Measurements from ENCODE around the gene SLC7A6. TPM values are rescaled to one million over a fixed set of nuclear protein-coding genes. Genes with fewer than 3 reads are reported as not detected.
"Not testable (repeated sequence)": the region's sequence is repeated elsewhere in the genome, so short reads cannot be mapped to it uniquely, and the experiment has no call there.

SLC7A6 gene
- total RNA-seq, 2 experiments from 2014 or later = 99.2 to 99.4 TPM

DNA sequence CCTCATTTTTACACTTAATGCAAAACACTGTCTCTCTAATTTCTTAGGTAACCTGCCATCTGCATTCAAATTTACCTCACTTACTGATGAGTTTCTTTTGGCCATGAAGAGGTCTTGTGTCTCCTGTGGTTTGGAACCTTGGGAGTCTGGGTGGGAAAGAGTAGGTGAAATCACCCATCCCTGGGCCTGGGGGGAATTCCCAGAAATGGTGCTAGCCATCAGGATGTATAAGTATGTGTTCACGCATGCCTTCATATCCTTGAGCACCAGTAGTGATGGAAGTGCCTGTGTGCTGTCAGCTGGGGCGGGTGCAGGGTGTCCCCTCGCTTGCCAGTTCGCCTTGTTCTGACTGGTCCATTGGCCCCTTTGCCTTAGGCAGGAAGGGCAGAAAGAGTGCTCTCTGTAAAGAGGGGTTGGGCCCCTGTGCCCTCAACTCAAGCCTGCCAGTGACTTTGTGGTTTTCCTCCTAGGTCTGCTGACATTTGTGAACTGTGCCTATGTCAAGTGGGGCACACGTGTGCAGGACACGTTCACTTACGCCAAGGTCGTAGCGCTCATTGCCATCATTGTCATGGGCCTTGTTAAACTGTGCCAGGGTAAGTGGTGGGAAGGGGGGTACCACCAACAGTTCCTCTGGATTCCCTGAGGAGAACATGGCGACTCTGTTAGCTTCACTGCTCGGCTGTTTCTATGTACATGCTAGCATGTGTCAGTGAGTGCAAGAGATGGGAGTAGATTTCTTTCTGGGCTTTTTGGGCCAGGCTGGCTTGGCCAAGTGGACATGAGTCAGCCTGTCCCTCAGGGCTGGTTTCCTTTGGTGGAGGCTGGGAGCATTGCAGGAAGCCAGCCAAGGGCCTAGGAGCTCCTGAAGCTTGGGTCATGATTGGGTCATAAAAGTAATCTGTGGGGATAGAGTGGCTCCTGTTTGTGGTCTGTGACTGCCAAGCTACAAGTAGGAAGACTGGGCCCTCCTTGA is 23.2 kb downstream of the SLC7A6 start:
- POLR2A ChIA-PET = interaction anchor here (0.7 kb wide), 1 partner anchor 199 kb away, joined by 10 read pairs; no protein-coding TSS in a partner anchor
- CTCF ChIA-PET = interaction anchor here (1.0 to 4.0 kb wide), 9 partner anchors 13 to 39 kb away, joined by 3 to 24 read pairs (median 5); partner anchors contain the start of genes PRMT7, SLC7A6 and SLC7A6OS

GRCh38 chr16:68288252-68288650 is 23.9 kb downstream of the SLC7A6 start:
- POLR2A ChIA-PET = no interaction called here
- CTCF ChIA-PET = interaction anchor here (1.0 to 3.8 kb wide), 6 partner anchors 12 to 39 kb away, joined by 3 to 24 read pairs (median 6); partner anchors contain the start of genes PRMT7, SLC7A6 and SLC7A6OS

DNA sequence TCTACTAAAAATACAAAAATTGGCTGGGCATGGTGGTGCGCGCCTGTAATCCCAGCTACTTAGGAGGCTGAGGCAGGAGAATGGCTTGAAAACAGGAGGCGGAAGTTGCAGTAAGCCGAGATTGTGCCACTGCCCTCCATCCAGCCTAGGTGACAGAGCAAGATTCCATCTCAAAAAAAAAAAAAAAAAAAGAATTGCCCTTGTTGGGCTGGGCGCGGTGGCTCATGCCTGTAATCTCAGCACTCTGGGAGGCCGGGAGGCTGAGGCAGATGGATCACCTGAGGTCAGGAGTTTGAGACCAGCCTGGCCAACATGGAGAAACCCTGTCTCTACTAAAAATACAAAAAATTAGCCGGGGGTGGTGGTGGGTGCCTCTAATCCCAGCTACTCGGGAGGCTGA is 24.5 kb downstream of the SLC7A6 start:
- CTCF ChIA-PET = interaction anchor here (0.7 to 3.8 kb wide), 7 partner anchors 9 to 496 kb away, joined by 4 to 24 read pairs (median 6); partner anchors contain the start of gene SLC7A6
- POLR2A ChIA-PET = not testable (repeated sequence)

GRCh38 chr16:68289202-68289601 is 24.9 kb downstream of the SLC7A6 start:
- CTCF ChIA-PET = interaction anchor here (0.7 to 3.8 kb wide), 10 partner anchors 9 to 496 kb away, joined by 3 to 24 read pairs (median 6); partner anchors contain the start of genes NFATC3, PRMT7, SLC7A6 and SLC7A6OS
- POLR2A ChIA-PET = interaction anchor here (1.3 kb wide), 1 partner anchor 22 kb away, joined by 5 read pairs; the partner anchor contains the start of genes PRMT7 and SLC7A6OS

DNA sequence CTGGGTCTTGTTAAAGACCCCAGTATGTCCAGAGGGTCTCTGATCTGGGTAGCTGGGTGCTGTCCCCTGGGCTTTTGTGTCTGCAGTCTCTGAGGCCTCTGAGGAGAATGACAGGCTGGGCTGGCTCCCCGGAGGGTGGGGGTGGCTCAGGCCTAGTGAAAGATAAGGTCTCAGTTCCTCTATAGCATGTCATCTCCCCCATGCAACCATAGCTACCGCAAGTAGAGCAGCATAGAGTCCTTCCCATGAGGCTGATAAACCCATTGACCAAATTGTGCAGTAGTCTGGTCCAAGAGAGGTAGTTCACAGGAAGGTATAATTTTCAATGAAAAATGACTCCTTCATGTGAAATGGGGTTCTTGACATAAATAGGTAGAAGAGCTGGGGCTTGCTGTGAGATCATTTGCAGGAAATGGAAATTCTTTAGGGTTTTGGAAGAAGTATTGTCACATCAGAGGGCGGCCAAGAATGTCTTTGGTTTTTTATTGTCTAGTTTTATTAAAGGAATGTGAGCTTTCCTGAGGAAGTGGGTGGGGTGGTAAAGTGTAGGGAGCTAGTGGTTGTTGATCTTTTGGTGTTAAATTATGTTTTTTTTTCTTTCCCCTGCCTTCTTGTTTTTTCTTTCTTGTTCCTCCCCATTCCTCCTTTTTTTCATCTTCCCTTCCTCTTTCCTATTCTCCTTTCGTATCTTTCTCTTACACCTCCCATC is 25.4 kb downstream of the SLC7A6 start:
- POLR2A ChIA-PET = interaction anchor here (0.5 to 1.3 kb wide), 3 partner anchors 14 to 245 kb away, joined by 4 to 7 read pairs (median 5); partner anchors contain the start of genes PRMT7 and SLC7A6OS
- CTCF ChIA-PET = interaction anchor here (1.0 to 3.8 kb wide), 9 partner anchors 10 to 205 kb away, joined by 3 to 24 read pairs (median 6); partner anchors contain the start of genes NFATC3, PRMT7, SLC7A6 and SLC7A6OS

DNA sequence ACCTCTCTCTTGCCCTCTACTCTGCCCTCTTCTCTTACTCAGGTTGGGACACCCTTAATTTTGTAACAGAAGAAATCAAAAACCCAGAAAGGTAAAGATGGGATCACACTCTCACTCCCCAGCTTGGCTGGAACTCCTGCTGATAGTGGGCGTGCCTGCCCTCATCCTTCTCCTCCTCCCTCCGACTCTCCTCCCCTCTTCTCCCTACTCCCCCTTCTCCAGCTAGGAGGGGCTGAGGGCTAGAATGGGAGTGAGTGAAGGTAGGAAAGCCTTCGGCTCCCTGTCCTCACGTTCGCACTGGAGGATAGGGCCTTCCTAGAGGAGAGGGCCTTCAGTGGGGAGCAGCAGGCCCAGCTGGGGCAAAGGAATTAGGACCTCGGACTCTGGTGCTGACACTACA is 26.1 kb downstream of the SLC7A6 start:
- ChIA-PET POLR2A (interaction anchor here (0.5 to 1.4 kb wide), 4 partner anchors 13 to 27 kb away, joined by 3 to 5 read pairs (median 4); partner anchors contain the start of genes PRMT7, SLC7A6 and SLC7A6OS), CTCF (interaction anchor here (1.0 to 3.8 kb wide), 9 partner anchors 10 to 206 kb away, joined by 3 to 24 read pairs (median 6); partner anchors contain the start of genes NFATC3 and SLC7A6)

DNA sequence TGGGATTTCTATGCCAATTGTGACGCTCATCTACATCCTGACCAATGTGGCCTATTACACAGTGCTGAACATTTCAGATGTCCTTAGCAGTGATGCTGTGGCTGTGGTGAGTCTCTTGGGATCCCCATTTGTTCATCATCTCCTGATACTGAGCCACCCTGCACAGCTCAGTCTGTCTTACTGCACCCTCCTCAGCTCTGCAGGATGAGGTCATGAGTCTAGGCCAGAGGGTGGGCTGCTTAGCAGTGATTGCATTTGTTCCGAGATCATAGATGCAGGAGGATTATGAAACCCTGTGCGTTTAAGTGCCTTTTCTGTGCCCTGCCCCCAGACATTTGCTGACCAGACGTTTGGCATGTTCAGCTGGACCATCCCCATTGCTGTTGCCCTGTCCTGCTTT is 26.9 kb downstream of the SLC7A6 start:
- POLR2A ChIA-PET = interaction anchor here (0.5 to 1.4 kb wide), 3 partner anchors 17 to 53 kb away, joined by 3 to 4 read pairs (median 3); partner anchors contain the start of gene SLC7A6
- CTCF ChIA-PET = interaction anchor here (0.8 to 3.8 kb wide), 4 partner anchors 9 to 31 kb away, joined by 3 to 24 read pairs (median 3); no protein-coding TSS in a partner anchor

- CTCF ChIA-PET = interaction anchor here (0.8 to 1.1 kb wide), 2 partner anchors 32 to 37 kb away, joined by 3 to 6 read pairs; no protein-coding TSS in a partner anchor
- POLR2A ChIA-PET = interaction anchor here (0.8 kb wide), 1 partner anchor 18 kb away, joined by 3 read pairs; the partner anchor contains the start of genes PRMT7 and SLC7A6OS
These were observed 28.1 kb downstream of the SLC7A6 start for GRCh38 chr16:68292425-68292824.

DNA sequence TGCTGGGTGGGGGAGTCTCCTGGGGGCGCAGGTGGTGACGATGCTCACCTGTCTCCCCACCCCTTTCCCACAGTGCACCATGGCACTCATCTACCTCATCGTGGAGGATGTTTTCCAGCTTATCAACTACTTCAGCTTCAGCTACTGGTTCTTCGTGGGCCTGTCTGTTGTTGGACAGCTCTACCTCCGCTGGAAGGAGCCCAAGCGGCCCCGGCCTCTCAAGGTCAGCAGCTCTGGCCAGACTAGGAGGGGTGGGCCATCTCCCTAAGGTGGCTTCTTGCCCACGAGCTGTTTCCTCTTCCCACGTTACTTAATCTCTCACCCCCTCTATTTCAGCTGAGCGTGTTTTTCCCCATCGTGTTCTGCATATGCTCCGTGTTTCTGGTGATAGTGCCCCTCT is 32.0 kb downstream of the SLC7A6 start:
- POLR2A ChIA-PET = no interaction called here
- CTCF ChIA-PET = interaction anchor here (0.6 to 4.1 kb wide), 2 partner anchors 33 to 684 kb away, joined by 3 to 18 read pairs; partner anchors contain the start of gene SLC7A6

GRCh38 chr16:68296693-68297092 is 32.4 kb downstream of the SLC7A6 start:
- ChIA-PET CTCF (interaction anchor here (0.6 to 4.1 kb wide), 2 partner anchors 33 to 684 kb away, joined by 3 to 18 read pairs; partner anchors contain the start of gene SLC7A6), POLR2A (no interaction called here)

DNA sequence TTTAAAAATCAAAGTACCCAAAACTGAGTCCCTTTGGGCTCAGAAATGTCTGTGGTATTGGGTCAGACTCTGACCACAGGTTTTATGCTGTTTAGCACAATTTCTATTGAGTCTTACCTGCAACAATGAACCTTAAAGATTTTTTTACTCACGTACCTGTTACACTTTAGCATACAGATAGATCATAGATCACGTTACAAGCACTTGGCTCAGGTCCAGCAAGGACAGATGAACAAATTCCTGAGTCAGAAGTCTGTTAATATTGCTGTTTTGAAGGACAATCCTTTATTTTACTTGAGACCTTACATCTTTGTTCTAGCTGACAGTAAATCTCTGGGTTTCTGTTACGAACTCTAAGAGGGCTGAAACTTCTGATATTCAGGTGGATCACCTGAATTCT is 33.6 kb downstream of the SLC7A6 start:
- CTCF ChIA-PET = interaction anchor here (0.7 to 3.3 kb wide), 2 partner anchors 34 to 36 kb away, joined by 3 to 9 read pairs; partner anchors contain the start of gene SLC7A6
- POLR2A ChIA-PET = interaction anchor here (0.7 kb wide), 1 partner anchor 13 kb away, joined by 3 read pairs; the partner anchor contains the start of genes PRMT7 and SLC7A6OS

DNA sequence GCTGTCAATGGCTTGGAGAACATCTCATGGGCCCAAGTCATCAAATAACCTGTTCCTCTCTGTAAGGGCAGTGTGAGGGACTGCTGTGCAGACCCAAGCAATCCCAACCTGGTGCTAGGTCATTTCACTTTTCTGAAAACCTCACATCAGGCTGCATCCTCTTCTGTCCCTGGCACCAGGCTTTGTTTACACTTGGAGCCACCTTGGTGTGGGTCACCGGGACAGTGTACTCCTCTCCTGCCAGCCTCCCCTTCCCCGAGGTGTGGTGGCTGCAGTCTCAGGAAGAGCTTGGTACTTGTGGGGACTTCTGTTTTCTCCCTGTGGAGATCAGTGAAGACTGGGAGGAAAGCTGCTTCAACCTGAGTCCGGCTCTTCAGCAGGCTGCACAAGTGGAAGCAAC is 34.0 kb downstream of the SLC7A6 start:
- ChIA-PET CTCF (interaction anchor here (0.7 to 3.3 kb wide), 3 partner anchors 31 to 37 kb away, joined by 3 to 9 read pairs (median 3); partner anchors contain the start of gene SLC7A6), POLR2A (interaction anchor here (0.7 kb wide), 1 partner anchor 13 kb away, joined by 3 read pairs; the partner anchor contains the start of genes PRMT7 and SLC7A6OS)

GRCh38 chr16:68298907-68299561 is 34.7 kb downstream of the SLC7A6 start:
- ChIA-PET CTCF (interaction anchor here (0.9 to 3.3 kb wide), 3 partner anchors 10 to 36 kb away, joined by 3 to 9 read pairs (median 8); partner anchors contain the start of gene SLC7A6), POLR2A (no interaction called here)

- POLR2A ChIA-PET = interaction anchor here (0.6 kb wide), 1 partner anchor 1454 kb away, joined by 3 read pairs; no protein-coding TSS in a partner anchor
These were observed 35.5 kb downstream of the SLC7A6 start for GRCh38 chr16:68299571-68300453.

DNA sequence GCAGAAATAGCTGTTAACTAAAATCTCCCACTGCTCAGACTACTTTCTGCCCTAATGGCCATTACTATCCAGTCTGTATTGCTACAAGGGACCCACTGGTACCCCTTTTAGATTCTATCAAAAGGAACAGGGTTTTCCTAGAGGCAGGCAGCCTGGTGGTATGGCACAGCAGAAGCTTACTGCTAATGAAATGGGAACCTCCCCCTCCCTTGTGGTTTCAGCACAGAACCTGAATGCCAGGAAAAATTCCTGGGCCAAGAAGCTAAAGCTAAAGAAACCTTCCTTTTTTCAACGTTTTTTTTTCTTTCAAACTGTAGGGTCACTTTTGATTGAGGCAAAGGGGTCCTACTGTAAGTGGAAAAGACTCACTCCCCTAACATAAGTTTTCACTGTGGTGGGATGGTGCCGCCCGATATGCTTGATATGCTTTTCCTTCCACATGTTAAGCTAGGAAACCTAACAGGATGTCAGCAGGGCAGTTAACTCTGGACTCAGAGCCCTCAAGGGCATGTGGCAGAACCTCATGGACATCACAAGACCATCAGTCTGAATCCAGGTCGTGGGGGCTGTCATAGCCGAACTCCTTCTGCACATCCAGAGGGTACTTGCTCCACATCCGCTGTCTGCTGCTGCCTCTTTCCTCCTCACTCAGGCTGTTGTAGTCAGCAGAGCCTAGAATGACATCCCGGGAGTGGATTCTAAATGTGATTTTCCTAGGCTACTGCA is 36.6 kb downstream of the SLC7A6 start:
- CTCF ChIA-PET = interaction anchor here (0.9 to 3.3 kb wide), 5 partner anchors 10 to 60 kb away, joined by 3 to 9 read pairs (median 6); partner anchors contain the start of genes PRMT7, SLC7A6 and SLC7A6OS
- POLR2A ChIA-PET = interaction anchor here (0.6 to 0.9 kb wide), 2 partner anchors 17 to 1452 kb away, joined by 3 to 4 read pairs; no protein-coding TSS in a partner anchor

More at GRCh38 chr16:68299571-68300453, 35.5 kb downstream of the SLC7A6 start:
- CTCF ChIA-PET = interaction anchor here (0.7 to 3.3 kb wide), 6 partner anchors 9 to 59 kb away, joined by 3 to 9 read pairs (median 4); partner anchors contain the start of gene SLC7A6

DNA sequence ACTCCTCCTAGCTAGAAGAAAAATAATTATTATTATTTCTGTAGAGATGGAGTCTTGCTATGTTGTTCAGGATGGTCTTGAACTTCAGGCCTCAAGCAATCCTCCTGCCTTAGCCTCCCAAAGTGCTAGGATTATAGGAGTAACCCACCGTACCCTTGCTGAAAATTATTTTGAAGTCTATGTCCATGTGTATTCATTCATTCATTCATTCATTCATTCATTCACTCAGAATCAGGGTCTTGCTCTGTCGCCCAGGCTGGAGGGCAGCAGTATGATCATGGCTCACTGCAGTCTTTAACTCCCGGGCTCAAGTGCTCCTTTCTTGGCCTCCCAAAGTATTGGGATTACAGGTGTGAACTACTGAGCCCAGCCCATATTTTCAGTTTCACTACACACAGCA is 42.3 kb downstream of the SLC7A6 start:
- CTCF ChIA-PET = no interaction called here
- POLR2A ChIA-PET = no interaction called here

All from activated CD8-positive, alpha-beta memory T cell treated with anti-CD3 and anti-CD28 coated beads for 36 hours (primary cell).